ENCODE measurements around the gene TBCD. TPM values are rescaled to one million over a fixed set of nuclear protein-coding genes. Genes with fewer than 3 reads are reported as not detected.

Gene TBCD
- total and polyA plus RNA-seq, 12 donors, result 25.6 to 240 (median 66.2) TPM

- Histone ChIP-seq H3K27ac (no peak overlapping the region), H3K4me3 (no peak overlapping the region), H3K9me3 (replicated peaks in 1 of 3) (no peaks in the 10 kb centered on the region), H3K36me3 (replicated peaks in 1 of 2) (no peaks in the 10 kb centered on the region), H3K4me1 (replicated peaks in 1 of 2) (no peaks in the 10 kb centered on the region), H3K27me3 (no peaks in the 10 kb centered on the region)
- 89 to 96% (median 95%) methylated on average over 23 of the region's 23 CpGs for WGBS, 4 donors
- TF ChIP-seq POLR2A (IDR thresholded peaks at IDR 0.05) (no peak), CTCF (IDR thresholded peaks at IDR 0.05) (no peak)
- no peak for DNase-seq
- intact Hi-C loops (cut with DNase I), result no loop called here
Observed at GRCh38 chr17:82813299-82814051, 61.6 kb downstream of the TBCD start.

DNA sequence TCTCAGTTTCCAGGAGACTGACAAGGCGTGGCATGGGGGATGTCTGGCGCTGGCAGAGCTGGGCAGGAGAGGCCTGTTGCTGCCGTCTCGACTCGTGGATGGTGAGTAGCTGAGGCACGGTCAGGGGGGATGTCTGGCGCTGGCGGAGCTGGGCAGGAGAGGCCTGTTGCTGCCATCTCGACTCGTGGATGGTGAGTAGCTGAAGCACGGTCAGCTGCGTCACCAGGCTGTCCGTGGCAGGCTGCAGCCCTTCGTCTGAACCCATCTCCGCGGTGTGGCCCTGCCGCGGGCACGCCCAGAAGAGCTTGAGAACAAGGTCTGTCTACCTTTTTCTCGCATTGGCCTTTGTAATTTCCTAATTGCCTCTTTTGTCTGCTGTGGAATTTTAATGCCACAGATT is 63.0 kb downstream of the TBCD start:
- TF ChIP-seq CTCF (IDR thresholded peaks at IDR 0.05) (no peak), POLR2A (IDR thresholded peaks at IDR 0.05) (no peak)
- intact Hi-C loops (cut with DNase I), result no loop called here
- H3K4me3 ChIP-seq, result no peak overlapping the region
- 88 to 98% (median 95%) methylated on average over 12 to 20 of the region's 20 CpGs for WGBS, 4 donors
- H3K36me3 ChIP-seq (replicated peaks in 1 of 2), result no peaks in the 10 kb centered on the region
- no peaks in the 10 kb centered on the region for H3K27me3 ChIP-seq
- H3K9me3 ChIP-seq (replicated peaks in 1 of 3), result no peaks in the 10 kb centered on the region
- no peaks in the 10 kb centered on the region for H3K4me1 ChIP-seq (replicated peaks in 1 of 2)
- H3K27ac ChIP-seq, result no peak overlapping the region
- DNase-seq, result no peak

DNA sequence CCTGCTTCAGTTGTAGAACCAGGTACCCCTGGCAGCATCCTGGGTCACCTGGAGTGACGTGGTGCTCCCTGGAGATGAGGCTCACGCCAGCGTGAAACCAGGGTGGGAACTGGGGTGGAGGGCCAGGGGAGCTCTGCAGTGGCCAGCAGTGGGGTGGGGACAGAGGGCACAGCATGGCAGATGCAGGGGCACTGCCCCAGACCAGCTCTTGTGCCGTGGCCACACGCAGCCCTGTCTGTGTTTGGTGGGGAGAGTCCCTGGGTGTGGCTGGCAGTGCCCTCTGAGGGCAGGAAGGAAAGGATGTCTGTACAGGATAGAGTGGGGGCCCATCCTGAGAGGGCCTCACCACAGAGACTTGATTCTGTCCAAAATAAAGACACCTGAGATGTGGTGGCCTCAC is 63.5 kb downstream of the TBCD start:
- no peaks in the 10 kb centered on the region for H3K27me3 ChIP-seq
- H3K27ac ChIP-seq, result no peak overlapping the region
- no peaks in the 10 kb centered on the region for H3K36me3 ChIP-seq (replicated peaks in 1 of 2)
- intact Hi-C loops (cut with DNase I), result no loop called here
- 93 to 100% (median 94%) methylated on average over 1 to 5 of the region's 5 CpGs for WGBS, 4 donors
- no peak for DNase-seq
- peaks cover 0 to 5% (median 0%) of the 10 kb centered on the region in 3 donors for H3K9me3 ChIP-seq (replicated peaks in 1 of 3)
- no peaks in the 10 kb centered on the region for H3K4me1 ChIP-seq (replicated peaks in 1 of 2)
- TF ChIP-seq POLR2A (IDR thresholded peaks at IDR 0.05) (no peak), CTCF (IDR thresholded peaks at IDR 0.05) (no peak)
- H3K4me3 ChIP-seq, result no peak overlapping the region

DNA sequence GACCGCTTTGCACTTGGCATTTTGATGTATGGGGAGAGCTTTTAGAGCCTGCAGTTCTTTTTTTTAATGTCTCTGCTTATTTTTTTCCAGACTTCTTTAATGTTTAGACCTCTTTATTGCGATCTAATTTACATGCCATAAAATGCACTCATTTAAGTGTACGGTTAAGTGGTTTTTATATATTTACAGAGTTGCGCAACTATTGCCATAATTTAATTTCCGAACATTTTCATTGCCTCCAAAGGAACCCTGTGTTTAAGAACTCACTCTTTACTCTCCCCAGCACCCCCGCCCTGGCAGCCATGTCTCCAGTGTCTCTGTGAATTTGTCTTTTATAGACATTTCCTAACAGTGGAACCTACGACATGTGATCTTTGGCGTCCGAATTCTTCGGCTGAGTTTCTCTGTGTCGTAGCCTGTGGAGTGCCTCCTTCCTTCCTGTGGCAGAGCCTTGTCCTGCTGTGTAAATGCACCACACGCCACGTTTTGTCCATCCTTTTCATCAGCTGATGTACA is 64.0 kb downstream of the TBCD start:
- H3K36me3 ChIP-seq (replicated peaks in 1 of 2), result no peaks in the 10 kb centered on the region
- H3K4me3 ChIP-seq, result no peak overlapping the region
- intact Hi-C loops (cut with DNase I), result no loop called here
- H3K9me3 ChIP-seq (replicated peaks in 1 of 3), result peaks cover 0 to 7% (median 0%) of the 10 kb centered on the region in 3 donors
- H3K4me1 ChIP-seq (replicated peaks in 1 of 2), result no peaks in the 10 kb centered on the region
- TF ChIP-seq POLR2A (IDR thresholded peaks at IDR 0.05), result no peak
- TF ChIP-seq CTCF (IDR thresholded peaks at IDR 0.05), result no peak
- H3K27me3 ChIP-seq, result no peaks in the 10 kb centered on the region
- H3K27ac ChIP-seq, result no peak overlapping the region
- DNase-seq, result no peak
- 89 to 97% (median 92%) methylated on average over 13 of the region's 13 CpGs for WGBS, 4 donors
